K562 (cell line): ENCODE results near the gene SLC25A36.
"Not testable (repeated sequence)": the region's sequence is repeated elsewhere in the genome, so short reads cannot be mapped to it uniquely, and the experiment has no call there.

Experiments used
- BRD4 ChIP-seq: fragments of 200-600 bp; sonication (generic); IDR thresholded peaks from 2 replicates; pipeline ENCODE4 v1.6.1; 2017; ENCODE audit warnings: inconsistent platforms
- CHD2 ChIP-seq: IDR thresholded peaks from 2 replicates; pipeline ENCODE4 v1.6.1; 2011; ENCODE audit warnings: low read depth, low read length
- CTCF ChIP-seq, 3 experiments: IDR thresholded peaks in 2 of 3; conservative IDR thresholded peaks in 1 of 3; 2 replicates each; pipeline ENCODE4 v1.5.1; 2011 to 2012; ENCODE audit warnings: low read length in 3 of 3, mild to moderate bottlenecking in 3 of 3, control low read depth in 2 of 3, improper control_type of control experiment in 1 of 3, inconsistent platforms in 1 of 3, low read depth in 1 of 3, mixed read lengths in 1 of 3, moderate library complexity in 1 of 3; ENCODE audit not compliant: insufficient read depth in 2 of 3
- ETV6 ChIP-seq, 3 experiments: fragments of 150-350 bp in 1 of 3; sonication (generic) in 1 of 3; formaldehyde crosslinking in 1 of 3; IDR thresholded peaks; 2 replicates each; pipeline versions ENCODE4 v1.6.1 to v1.8.0; 2014 to 2022; ENCODE audit warnings: borderline replicate concordance in 2 of 3, low read depth in 2 of 3, antibody characterized with exemption in 1 of 3, low read length in 1 of 3, mild to moderate bottlenecking in 1 of 3, missing genetic modification reagents in 1 of 3
- HDAC2 ChIP-seq: fragments of 450-650 bp; IDR thresholded peaks from 2 replicates; pipeline ENCODE4 v1.6.1; 2016; ENCODE audit warnings: mild to moderate bottlenecking
- HIVEP1 ChIP-seq: fragments of 250-450 bp; sonication (Bioruptor Pico); IDR thresholded peaks from 2 replicates; pipeline ENCODE4 v1.4.0; 2020; ENCODE audit warnings: mild to moderate bottlenecking
- MNT ChIP-seq, 2 experiments: fragments of 450-650 bp; conservative IDR thresholded peaks; 2 replicates each; pipeline ENCODE4 v1.6.1; 2017; ENCODE audit warnings: mild to moderate bottlenecking in 2 of 2, moderate library complexity in 2 of 2
- PBX2 ChIP-seq, 2 experiments: IDR thresholded peaks in 1 of 2; conservative IDR thresholded peaks in 1 of 2; 2 replicates each; pipeline ENCODE4 v1.6.1; 2016; ENCODE audit warnings: low read depth in 2 of 2, mild to moderate bottlenecking in 1 of 2, missing compliant biosample characterization in 1 of 2, missing genetic modification characterization in 1 of 2, moderate library complexity in 1 of 2
- POLR2A ChIP-seq: fragments of 450-650 bp; conservative IDR thresholded peaks from 2 replicates; pipeline ENCODE4 v1.6.1; 2016
- TAF1 ChIP-seq: IDR thresholded peaks from 2 replicates; pipeline ENCODE4 v1.6.1; 2011; ENCODE audit warnings: mild to moderate bottlenecking, low read length, moderate library complexity; ENCODE audit not compliant: insufficient read depth, control insufficient read depth, severe bottlenecking; ENCODE audit errors: extremely low read depth
- TEAD4 ChIP-seq, 2 experiments: sonication (generic) in 1 of 2; formaldehyde crosslinking in 1 of 2; IDR thresholded peaks; 2 replicates each; pipeline versions ENCODE4 v1.6.1 to v1.8.0; 2012 to 2022; ENCODE audit warnings: borderline replicate concordance in 1 of 2, inconsistent platforms in 1 of 2, low read length in 1 of 2, mild to moderate bottlenecking in 1 of 2, missing genetic modification reagents in 1 of 2
- USF1 ChIP-seq: sonication (generic); formaldehyde crosslinking; IDR thresholded peaks from 2 replicates; pipeline ENCODE4 v1.9.0; 2022; ENCODE audit warnings: mild to moderate bottlenecking, missing genetic modification reagents
- ZBTB5 ChIP-seq: fragments of 450-650 bp; IDR thresholded peaks from 2 replicates; pipeline ENCODE4 v1.6.1; 2017; ENCODE audit warnings: antibody characterized with exemption
- ZNF76 ChIP-seq: fragments of 250-450 bp; sonication (Bioruptor Pico); IDR thresholded peaks from 2 replicates; pipeline ENCODE4 v1.4.0; 2020; ENCODE audit warnings: mild to moderate bottlenecking, moderate library complexity, borderline replicate concordance

GRCh38 chr3:140987792-140988191 lies 46.2 kb downstream of the SLC25A36 start:
- TF ChIP-seq ZNF76 (CRISPR knock-in tag); BRD4; POLR2A; CTCF (IDR thresholded peaks at IDR 0.05 in 2 of 3, conservative IDR thresholded peaks at IDR 0.05 in 1 of 3; ENCODE audit: insufficient read depth in 2 of 3, low read depth in 1 of 3, low read length in 3 of 3); ZBTB5; HIVEP1; HDAC2; TEAD4 (IDR thresholded peaks at IDR 0.05; ENCODE audit: low read length); TEAD4 (CRISPR knock-in tag; IDR thresholded peaks at IDR 0.05; ENCODE audit: borderline replicate concordance); PBX2 (CRISPR knock-in tag; IDR thresholded peaks at IDR 0.05; ENCODE audit: low read depth); PBX2 (tag; conservative IDR thresholded peaks at IDR 0.05; ENCODE audit: low read depth); CHD2; ETV6 (IDR thresholded peaks at IDR 0.05; ENCODE audit: borderline replicate concordance in 1 of 2, low read depth in 2 of 2, low read length in 1 of 2); ETV6 (CRISPR knock-in tag; IDR thresholded peaks at IDR 0.05; ENCODE audit: borderline replicate concordance); USF1; MNT (conservative IDR thresholded peaks at IDR 0.05); TAF1: not testable (repeated sequence)
